ENCODE data around the gene TSPEAR. TPM values are rescaled to one million over a fixed set of nuclear protein-coding genes. Genes with fewer than 3 reads are reported as not detected.
"Not testable (repeated sequence)": the region's sequence is repeated elsewhere in the genome, so short reads cannot be mapped to it uniquely, and the experiment has no call there.

TSPEAR gene
- polyA plus RNA-seq, 1 experiment, result not detected

DNA sequence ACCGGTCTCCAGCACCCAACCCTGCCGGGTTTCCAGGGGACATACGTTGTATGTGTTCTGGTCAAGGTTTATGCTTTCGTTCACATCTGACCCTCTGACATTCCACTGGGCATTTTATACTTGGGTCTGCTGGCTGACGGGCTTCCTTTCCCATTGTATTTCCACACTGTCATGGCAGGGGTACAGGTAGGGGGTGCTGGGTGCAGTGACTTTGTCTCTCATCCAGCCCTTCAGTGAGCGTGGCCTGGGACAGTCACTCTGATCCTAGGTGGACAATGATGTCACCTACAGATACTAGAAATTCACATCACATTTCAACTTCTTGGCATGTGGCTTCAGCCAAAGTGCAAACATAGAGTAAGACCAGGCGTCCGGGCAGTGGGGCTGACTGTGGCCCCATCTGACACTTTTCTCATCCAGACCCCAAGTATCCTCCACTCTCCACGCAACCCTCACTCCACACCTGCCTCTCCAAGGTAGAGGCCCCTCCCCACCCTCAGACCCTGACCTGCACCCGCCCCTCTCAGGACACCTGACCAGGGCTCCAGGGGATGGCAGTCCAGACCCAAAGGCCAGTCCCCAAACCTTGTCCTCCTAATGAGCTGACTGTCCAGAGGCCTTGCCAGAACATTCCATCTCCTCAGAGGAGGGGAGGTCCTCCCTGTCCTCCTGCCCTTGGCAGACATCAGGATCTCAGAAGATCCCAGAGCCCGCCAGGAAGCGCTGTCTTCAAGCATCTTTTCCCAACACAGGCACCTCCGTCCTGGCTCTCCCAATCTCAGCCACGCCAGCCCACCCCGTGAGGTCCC, 75.0 kb downstream of the TSPEAR start:
- no peaks in the 10 kb centered on the region for H3K36me3 ChIP-seq (ENCODE audit: control insufficient read depth, insufficient read depth, low read length)
- TF ChIP-seq, protein P1, sequence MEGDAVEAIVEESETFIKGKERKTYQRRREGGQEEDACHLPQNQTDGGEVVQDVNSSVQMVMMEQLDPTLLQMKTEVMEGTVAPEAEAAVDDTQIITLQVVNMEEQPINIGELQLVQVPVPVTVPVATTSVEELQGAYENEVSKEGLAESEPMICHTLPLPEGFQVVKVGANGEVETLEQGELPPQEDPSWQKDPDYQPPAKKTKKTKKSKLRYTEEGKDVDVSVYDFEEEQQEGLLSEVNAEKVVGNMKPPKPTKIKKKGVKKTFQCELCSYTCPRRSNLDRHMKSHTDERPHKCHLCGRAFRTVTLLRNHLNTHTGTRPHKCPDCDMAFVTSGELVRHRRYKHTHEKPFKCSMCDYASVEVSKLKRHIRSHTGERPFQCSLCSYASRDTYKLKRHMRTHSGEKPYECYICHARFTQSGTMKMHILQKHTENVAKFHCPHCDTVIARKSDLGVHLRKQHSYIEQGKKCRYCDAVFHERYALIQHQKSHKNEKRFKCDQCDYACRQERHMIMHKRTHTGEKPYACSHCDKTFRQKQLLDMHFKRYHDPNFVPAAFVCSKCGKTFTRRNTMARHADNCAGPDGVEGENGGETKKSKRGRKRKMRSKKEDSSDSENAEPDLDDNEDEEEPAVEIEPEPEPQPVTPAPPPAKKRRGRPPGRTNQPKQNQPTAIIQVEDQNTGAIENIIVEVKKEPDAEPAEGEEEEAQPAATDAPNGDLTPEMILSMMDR (IDR thresholded peaks at IDR 0.05; ENCODE audit: insufficient read depth, low read depth, low read length), result no peak
- DNase-seq (ENCODE audit: low read depth), result no peak
- no peak overlapping the region for H3K4me3 ChIP-seq (ENCODE audit: low read depth, low read length)
- H3K27me3 ChIP-seq (ENCODE audit: control insufficient read depth, insufficient read depth, low read length), result no peaks in the 10 kb centered on the region
- ChIA-PET POLR2A (no interaction called here), CTCF (no interaction called here)

DNA sequence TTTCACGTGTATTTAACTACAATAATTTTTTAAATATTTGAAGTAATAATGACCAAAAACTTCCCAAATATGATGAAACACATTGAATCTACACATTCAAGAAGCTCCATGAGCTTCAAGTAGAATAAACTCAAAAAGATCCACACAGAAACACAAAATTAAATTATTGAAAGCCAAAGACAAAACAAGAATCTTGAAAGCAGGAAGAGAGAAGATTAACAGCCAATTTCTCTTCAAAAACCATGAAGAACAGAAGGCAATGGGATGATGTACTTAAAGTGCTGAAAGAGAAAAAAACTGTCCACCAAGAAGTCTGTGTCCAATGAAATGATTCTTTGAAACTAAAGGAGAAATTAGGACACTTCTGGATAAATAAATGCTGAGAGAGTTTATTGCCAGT, 79.3 kb downstream of the TSPEAR start:
- ChIA-PET POLR2A (no interaction called here), CTCF (no interaction called here)
- Histone ChIP-seq H3K4me3 (ENCODE audit: low read depth, low read length) (no peak overlapping the region), H3K27me3 (ENCODE audit: control insufficient read depth, insufficient read depth, low read length) (no peaks in the 10 kb centered on the region), H3K36me3 (ENCODE audit: control insufficient read depth, insufficient read depth, low read length) (no peaks in the 10 kb centered on the region)
- TF ChIP-seq, protein P1 (IDR thresholded peaks at IDR 0.05; ENCODE audit: insufficient read depth, low read depth, low read length), result no peak
- no peak for DNase-seq (ENCODE audit: low read depth)

DNA sequence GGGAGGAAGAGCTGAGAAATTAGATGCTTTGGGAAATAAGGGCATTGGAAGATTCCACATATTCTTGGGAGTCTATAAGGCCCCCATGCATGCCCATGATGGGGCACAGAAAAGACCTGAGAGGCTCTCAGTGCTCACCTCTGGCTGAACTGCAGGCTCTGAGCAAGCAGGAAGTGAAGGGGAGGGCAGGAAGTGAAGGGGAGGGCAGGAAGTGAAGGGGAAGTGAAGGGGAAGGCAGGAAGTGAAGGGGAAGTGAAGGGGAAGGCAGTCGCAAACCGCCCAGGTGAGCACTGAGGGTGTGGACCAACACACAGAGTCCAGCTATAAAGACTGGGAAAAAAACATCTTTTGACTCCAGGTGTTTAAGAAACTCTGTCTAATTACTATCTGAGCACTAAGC, 80.9 kb downstream of the TSPEAR start:
- Histone ChIP-seq H3K27me3 (ENCODE audit: control insufficient read depth, insufficient read depth, low read length) (no peaks in the 10 kb centered on the region), H3K4me3 (ENCODE audit: low read depth, low read length) (no peak overlapping the region), H3K36me3 (ENCODE audit: control insufficient read depth, insufficient read depth, low read length) (no peaks in the 10 kb centered on the region)
- TF ChIP-seq, protein P1 (IDR thresholded peaks at IDR 0.05; ENCODE audit: insufficient read depth, low read depth, low read length), result no peak
- CTCF ChIA-PET, result no interaction called here
- POLR2A ChIA-PET, result no interaction called here
- no peak for DNase-seq (ENCODE audit: low read depth)

DNA sequence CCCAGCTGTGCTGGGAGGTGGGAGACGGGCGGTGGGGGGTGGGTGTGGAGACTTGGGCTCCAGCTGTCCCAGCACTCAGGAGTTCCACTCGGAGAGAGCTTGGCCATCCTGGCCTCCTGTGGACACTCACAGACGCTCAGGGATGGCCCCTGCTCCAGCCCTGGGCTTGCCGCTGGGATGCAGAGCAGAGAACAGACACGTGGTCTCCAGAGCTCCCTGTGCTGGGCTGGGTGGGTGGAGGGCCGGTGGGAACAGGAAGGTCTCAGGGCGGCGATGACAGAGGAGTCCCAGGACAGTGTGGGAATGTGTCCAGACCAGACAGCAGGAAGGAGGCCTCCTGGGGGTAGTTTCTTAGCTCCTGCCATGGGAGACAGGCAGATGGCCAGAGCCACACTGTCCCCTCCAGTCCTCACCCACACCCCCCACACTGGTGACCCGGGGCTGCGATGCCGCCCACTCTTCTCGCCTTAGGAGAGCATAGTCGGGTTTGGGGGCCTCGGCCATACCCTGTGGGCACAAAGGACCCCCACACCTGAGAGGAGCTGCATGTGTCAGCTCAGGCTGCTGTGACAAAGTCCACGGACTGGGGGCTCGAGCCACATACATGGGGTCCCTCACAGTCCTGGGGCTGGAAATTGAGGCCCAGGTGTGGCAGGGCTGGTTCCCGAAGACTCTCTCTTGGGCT, 82.5 kb downstream of the TSPEAR start:
- no peak overlapping the region for H3K4me3 ChIP-seq (ENCODE audit: low read depth, low read length)
- ChIA-PET CTCF (no interaction called here), POLR2A (no interaction called here)
- H3K36me3 ChIP-seq (ENCODE audit: control insufficient read depth, insufficient read depth, low read length), result no peaks in the 10 kb centered on the region
- H3K27me3 ChIP-seq (ENCODE audit: control insufficient read depth, insufficient read depth, low read length), result no peaks in the 10 kb centered on the region
- no peak for DNase-seq (ENCODE audit: low read depth)
- TF ChIP-seq, protein P1 (IDR thresholded peaks at IDR 0.05; ENCODE audit: insufficient read depth, low read depth, low read length), result no peak

DNA sequence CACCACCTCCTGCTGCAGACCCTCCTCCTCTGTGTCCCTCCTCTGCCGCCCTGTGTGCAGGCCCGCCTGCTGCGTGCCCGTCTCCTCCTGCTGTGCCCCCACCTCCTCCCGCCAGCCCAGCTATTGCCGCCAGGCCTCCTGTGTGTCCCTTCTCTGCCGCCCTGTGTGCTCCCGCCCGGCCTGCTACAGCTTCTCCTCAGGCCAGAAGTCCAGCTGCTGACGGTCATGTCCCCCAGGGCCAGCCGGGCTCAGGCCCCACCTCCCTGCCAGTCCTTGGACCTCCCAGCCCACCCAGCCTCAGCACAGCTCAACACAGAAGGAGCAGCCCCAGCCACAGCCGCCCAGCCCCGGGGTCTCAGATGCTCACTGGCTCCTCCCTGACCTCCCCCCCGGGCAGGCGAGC, 83.5 kb downstream of the TSPEAR start:
- H3K27me3 ChIP-seq (ENCODE audit: control insufficient read depth, insufficient read depth, low read length); H3K4me3 ChIP-seq (ENCODE audit: low read depth, low read length); POLR2A ChIA-PET; CTCF ChIA-PET; H3K36me3 ChIP-seq (ENCODE audit: control insufficient read depth, insufficient read depth, low read length); DNase-seq (ENCODE audit: low read depth): not testable (repeated sequence)

DNA sequence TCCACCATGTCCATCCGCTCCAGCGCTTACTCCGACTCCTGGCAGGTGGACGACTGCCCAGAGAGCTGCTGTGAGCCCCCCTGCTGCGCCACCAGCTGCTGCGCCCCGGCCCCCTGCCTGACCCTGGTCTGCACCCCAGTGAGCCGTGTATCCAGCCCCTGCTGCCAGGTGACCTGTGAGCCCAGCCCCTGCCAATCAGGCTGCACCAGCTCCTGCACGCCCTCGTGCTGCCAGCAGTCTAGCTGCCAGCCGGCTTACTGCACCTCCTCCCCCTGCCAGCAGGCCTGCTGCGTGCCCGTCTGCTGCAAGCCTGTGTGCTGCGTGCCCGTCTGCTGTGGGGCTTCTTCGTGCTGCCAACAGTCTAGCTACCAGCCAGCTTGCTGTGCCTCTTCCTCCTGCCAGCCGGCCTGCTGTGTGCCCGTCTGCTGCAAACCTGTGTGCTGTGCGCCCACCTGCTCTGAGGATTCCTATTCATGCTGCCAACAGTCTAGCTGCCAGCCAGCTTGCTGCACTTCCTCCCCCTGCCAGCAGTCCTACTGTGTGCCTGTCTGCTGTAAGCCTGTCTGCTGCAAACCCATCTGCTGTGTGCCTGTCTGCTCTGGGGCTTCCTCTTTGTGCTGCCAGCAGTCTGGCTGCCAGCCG, 84.1 kb downstream of the TSPEAR start:
- DNase-seq (ENCODE audit: low read depth); CTCF ChIA-PET; H3K4me3 ChIP-seq (ENCODE audit: low read depth, low read length); POLR2A ChIA-PET; H3K27me3 ChIP-seq (ENCODE audit: control insufficient read depth, insufficient read depth, low read length); H3K36me3 ChIP-seq (ENCODE audit: control insufficient read depth, insufficient read depth, low read length): not testable (repeated sequence)

Data from BJ (cell line).